GM12891 (cell line): ENCODE data around the gene CEP57L1.

ENCODE experiments used
- PAX5 ChIP-seq: IDR thresholded peaks from 2 replicates; pipeline ENCODE4 v1.6.1; 2011; ENCODE audit warnings: low read length, moderate library complexity, mild to moderate bottlenecking; ENCODE audit not compliant: insufficient read depth, severe bottlenecking
- POLR2A ChIP-seq: IDR thresholded peaks from 2 replicates; pipeline ENCODE4 v1.6.1; 2011; ENCODE audit warnings: low read depth, low read length, control low read depth
- POLR2AphosphoS5 ChIP-seq: IDR thresholded peaks from 2 replicates; pipeline ENCODE4 v1.6.1; 2011; ENCODE audit warnings: low read depth, low read length, control low read depth

GRCh38 chr6:109153752-109154151 is 58.4 kb downstream of the CEP57L1 start:
- TF ChIP-seq POLR2A (no peak), POLR2AphosphoS5 (no peak), PAX5 (no peak)
